ENCODE data around the gene ECSCR.

DNA sequence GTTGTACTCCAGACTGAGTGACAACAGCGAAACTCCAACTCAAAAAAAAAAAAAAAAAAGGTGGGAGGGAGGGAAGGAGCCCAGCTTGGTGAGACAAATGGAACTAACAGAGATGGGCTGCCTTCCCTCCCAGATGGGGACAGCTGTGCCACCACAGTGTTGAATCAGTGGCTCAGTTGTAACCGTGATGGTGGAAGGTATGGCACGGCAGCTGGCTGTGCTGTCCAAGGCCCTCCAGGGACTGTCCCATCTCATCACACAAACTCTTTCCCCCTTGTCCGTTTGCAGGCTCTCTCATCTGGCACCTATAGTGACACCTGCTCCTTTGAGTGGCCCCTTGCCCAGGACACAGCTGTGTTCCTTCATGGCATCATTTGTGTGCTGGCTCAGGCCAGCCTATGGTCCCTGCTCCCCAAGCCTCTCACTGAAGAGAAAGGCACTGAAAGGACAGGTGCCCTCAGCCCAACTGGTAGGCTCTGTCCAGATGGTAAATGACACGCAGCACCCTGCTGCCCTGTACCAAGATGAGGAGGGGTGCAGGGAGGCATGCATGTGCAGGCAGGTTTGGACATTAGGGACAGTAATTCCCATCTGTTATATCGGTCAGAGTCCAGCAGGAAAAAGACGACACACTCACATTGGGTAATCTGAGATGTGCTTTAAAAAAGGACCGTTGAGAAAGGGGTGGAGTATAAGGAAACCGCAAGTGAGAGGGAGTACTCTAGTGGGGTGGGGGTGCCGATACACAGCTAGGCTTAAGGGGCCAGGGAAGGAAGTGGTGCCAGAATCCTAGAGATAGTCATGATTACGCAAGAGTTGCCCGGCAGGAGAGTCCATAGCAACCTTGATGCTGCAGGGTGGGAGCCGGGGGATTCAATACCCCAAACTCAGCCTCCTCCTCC, 12.6 kb upstream of the ECSCR start:
- TF ChIP-seq, protein P1, sequence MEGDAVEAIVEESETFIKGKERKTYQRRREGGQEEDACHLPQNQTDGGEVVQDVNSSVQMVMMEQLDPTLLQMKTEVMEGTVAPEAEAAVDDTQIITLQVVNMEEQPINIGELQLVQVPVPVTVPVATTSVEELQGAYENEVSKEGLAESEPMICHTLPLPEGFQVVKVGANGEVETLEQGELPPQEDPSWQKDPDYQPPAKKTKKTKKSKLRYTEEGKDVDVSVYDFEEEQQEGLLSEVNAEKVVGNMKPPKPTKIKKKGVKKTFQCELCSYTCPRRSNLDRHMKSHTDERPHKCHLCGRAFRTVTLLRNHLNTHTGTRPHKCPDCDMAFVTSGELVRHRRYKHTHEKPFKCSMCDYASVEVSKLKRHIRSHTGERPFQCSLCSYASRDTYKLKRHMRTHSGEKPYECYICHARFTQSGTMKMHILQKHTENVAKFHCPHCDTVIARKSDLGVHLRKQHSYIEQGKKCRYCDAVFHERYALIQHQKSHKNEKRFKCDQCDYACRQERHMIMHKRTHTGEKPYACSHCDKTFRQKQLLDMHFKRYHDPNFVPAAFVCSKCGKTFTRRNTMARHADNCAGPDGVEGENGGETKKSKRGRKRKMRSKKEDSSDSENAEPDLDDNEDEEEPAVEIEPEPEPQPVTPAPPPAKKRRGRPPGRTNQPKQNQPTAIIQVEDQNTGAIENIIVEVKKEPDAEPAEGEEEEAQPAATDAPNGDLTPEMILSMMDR (IDR thresholded peaks at IDR 0.05), result no peak
- TF ChIP-seq EP300 (IDR thresholded peaks at IDR 0.05; ENCODE audit: low read depth) (no peak), POLR2A (IDR thresholded peaks at IDR 0.05) (no peak)

Measured in transverse colon (tissue), 3 donors.